ENCODE measurements around the gene DCC. TPM values are rescaled to one million over a fixed set of nuclear protein-coding genes. Genes with fewer than 3 reads are reported as not detected.

Gene DCC
- total and polyA plus RNA-seq, 11 donors = 0.02 TPM; not detected in 10

- no peak overlapping the region for H3K4me3 ChIP-seq
- TF ChIP-seq POLR2A (IDR thresholded peaks at IDR 0.05) (no peak), CTCF (IDR thresholded peaks at IDR 0.05) (no peak)
- WGBS, 4 donors = 47 to 61% (median 53%) methylated on average over 6 of the region's 6 CpGs
- H3K27ac ChIP-seq = no peak overlapping the region
- no peak for DNase-seq
- H3K27me3 ChIP-seq = peaks cover 0 to 3% (median 0%) of the 10 kb centered on the region in 9 donors
- H3K4me1 ChIP-seq = no peaks in the 10 kb centered on the region
- no peaks in the 10 kb centered on the region for H3K9me3 ChIP-seq
- no peak for ATAC-seq
- intact Hi-C loops (cut with DNase I) = no loop called here
- no peaks in the 10 kb centered on the region for H3K36me3 ChIP-seq
Observed at GRCh38 chr18:53070788-53071187, 730.8 kb downstream of the DCC start.

GRCh38 chr18:53080687-53081086, 740.7 kb downstream of the DCC start:
- 61 to 66% (median 65%) methylated on average over 2 of the region's 2 CpGs for WGBS, 4 donors
- no peaks in the 10 kb centered on the region for H3K9me3 ChIP-seq
- no peaks in the 10 kb centered on the region for H3K27me3 ChIP-seq
- H3K27ac ChIP-seq = no peak overlapping the region
- TF ChIP-seq CTCF (IDR thresholded peaks at IDR 0.05) = no peak
- no peak for TF ChIP-seq POLR2A (IDR thresholded peaks at IDR 0.05)
- no peak overlapping the region for H3K4me3 ChIP-seq
- H3K36me3 ChIP-seq = no peaks in the 10 kb centered on the region
- intact Hi-C loops (cut with DNase I) = no loop called here
- ATAC-seq = no peak
- no peak for DNase-seq
- H3K4me1 ChIP-seq = no peaks in the 10 kb centered on the region

GRCh38 chr18:53093636-53094035, 753.6 kb downstream of the DCC start:
- TF ChIP-seq POLR2A (IDR thresholded peaks at IDR 0.05) = no peak
- TF ChIP-seq CTCF (IDR thresholded peaks at IDR 0.05) = no peak
- no peak overlapping the region for H3K4me3 ChIP-seq
- DNase-seq (no peak), ATAC-seq (no peak)
- H3K36me3 ChIP-seq = no peaks in the 10 kb centered on the region
- H3K27ac ChIP-seq = no peak overlapping the region
- 49 to 72% (median 64%) methylated on average over 5 of the region's 5 CpGs for WGBS, 4 donors
- no peaks in the 10 kb centered on the region for H3K9me3 ChIP-seq
- intact Hi-C loops (cut with DNase I) = no loop called here
- H3K27me3 ChIP-seq = no peaks in the 10 kb centered on the region
- no peaks in the 10 kb centered on the region for H3K4me1 ChIP-seq

- intact Hi-C loops (cut with DNase I) = loop anchor here in 1 of 10 donors (10.0 kb wide), 1 partner anchor 1287 kb away; no protein-coding TSS in a partner anchor
- H3K4me1 ChIP-seq = no peaks in the 10 kb centered on the region
- DNase-seq (no peak), ATAC-seq (no peak)
- WGBS, 4 donors = 57 to 79% (median 74%) methylated on average over 5 of the region's 5 CpGs
- H3K36me3 ChIP-seq = no peaks in the 10 kb centered on the region
- no peak overlapping the region for H3K4me3 ChIP-seq
- TF ChIP-seq CTCF (IDR thresholded peaks at IDR 0.05) (no peak), POLR2A (IDR thresholded peaks at IDR 0.05) (no peak)
- H3K9me3 ChIP-seq = no peaks in the 10 kb centered on the region
- no peak overlapping the region for H3K27ac ChIP-seq
- no peaks in the 10 kb centered on the region for H3K27me3 ChIP-seq
Observed at GRCh38 chr18:53101536-53102105, 761.6 kb downstream of the DCC start.
